ENCODE results near the gene LNPEP.

DNA sequence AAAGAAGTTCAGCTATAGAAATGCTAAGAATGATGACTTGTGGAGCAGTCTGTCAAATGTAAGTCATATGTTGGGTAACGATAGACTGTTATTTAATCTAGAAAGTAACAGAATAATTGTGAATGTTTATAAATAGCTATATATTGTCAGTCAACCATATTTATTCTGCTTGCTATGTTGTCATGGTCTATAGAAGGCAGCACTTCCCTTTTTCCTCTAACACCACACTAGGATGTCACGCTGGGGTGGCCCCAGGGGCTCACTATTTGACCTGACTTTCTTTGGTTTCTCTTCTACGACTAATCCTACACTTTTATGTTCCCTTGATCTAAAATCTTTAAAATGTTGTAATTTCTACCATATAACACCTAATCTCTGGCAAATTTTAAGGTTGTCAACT, 39.1 kb upstream of the LNPEP start:
- TF ChIP-seq, protein P1, sequence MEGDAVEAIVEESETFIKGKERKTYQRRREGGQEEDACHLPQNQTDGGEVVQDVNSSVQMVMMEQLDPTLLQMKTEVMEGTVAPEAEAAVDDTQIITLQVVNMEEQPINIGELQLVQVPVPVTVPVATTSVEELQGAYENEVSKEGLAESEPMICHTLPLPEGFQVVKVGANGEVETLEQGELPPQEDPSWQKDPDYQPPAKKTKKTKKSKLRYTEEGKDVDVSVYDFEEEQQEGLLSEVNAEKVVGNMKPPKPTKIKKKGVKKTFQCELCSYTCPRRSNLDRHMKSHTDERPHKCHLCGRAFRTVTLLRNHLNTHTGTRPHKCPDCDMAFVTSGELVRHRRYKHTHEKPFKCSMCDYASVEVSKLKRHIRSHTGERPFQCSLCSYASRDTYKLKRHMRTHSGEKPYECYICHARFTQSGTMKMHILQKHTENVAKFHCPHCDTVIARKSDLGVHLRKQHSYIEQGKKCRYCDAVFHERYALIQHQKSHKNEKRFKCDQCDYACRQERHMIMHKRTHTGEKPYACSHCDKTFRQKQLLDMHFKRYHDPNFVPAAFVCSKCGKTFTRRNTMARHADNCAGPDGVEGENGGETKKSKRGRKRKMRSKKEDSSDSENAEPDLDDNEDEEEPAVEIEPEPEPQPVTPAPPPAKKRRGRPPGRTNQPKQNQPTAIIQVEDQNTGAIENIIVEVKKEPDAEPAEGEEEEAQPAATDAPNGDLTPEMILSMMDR (IDR thresholded peaks at IDR 0.05): no peak
- TF ChIP-seq, protein P2, sequence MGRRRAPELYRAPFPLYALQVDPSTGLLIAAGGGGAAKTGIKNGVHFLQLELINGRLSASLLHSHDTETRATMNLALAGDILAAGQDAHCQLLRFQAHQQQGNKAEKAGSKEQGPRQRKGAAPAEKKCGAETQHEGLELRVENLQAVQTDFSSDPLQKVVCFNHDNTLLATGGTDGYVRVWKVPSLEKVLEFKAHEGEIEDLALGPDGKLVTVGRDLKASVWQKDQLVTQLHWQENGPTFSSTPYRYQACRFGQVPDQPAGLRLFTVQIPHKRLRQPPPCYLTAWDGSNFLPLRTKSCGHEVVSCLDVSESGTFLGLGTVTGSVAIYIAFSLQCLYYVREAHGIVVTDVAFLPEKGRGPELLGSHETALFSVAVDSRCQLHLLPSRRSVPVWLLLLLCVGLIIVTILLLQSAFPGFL (CRISPR knock-in tag; IDR thresholded peaks at IDR 0.05; ENCODE audit: borderline replicate concordance): no peak
- TF ChIP-seq ESRRA (CRISPR knock-in tag; IDR thresholded peaks at IDR 0.05; ENCODE audit: borderline replicate concordance) (no peak), RELA (CRISPR knock-in tag; IDR thresholded peaks at IDR 0.05; ENCODE audit: borderline replicate concordance) (no peak), SMAD4 (CRISPR knock-in tag; IDR thresholded peaks at IDR 0.05) (no peak), ATF1 (CRISPR knock-in tag; IDR thresholded peaks at IDR 0.05) (no peak), GABPB1 (CRISPR knock-in tag; IDR thresholded peaks at IDR 0.05) (no peak), TEAD4 (CRISPR knock-in tag; IDR thresholded peaks at IDR 0.05) (no peak)
- TF ChIP-seq, protein P3, sequence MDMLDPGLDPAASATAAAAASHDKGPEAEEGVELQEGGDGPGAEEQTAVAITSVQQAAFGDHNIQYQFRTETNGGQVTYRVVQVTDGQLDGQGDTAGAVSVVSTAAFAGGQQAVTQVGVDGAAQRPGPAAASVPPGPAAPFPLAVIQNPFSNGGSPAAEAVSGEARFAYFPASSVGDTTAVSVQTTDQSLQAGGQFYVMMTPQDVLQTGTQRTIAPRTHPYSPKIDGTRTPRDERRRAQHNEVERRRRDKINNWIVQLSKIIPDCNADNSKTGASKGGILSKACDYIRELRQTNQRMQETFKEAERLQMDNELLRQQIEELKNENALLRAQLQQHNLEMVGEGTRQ (CRISPR knock-in tag; IDR thresholded peaks at IDR 0.05): no peak
- TF ChIP-seq, protein P4, sequence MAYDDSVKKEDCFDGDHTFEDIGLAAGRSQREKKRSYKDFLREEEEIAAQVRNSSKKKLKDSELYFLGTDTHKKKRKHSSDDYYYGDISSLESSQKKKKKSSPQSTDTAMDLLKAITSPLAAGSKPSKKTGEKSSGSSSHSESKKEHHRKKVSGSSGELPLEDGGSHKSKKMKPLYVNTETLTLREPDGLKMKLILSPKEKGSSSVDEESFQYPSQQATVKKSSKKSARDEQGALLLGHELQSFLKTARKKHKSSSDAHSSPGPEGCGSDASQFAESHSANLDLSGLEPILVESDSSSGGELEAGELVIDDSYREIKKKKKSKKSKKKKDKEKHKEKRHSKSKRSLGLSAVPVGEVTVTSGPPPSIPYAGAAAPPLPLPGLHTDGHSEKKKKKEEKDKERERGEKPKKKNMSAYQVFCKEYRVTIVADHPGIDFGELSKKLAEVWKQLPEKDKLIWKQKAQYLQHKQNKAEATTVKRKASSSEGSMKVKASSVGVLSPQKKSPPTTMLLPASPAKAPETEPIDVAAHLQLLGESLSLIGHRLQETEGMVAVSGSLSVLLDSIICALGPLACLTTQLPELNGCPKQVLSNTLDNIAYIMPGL (CRISPR knock-in tag; IDR thresholded peaks at IDR 0.05): no peak
- TF ChIP-seq, protein P5, sequence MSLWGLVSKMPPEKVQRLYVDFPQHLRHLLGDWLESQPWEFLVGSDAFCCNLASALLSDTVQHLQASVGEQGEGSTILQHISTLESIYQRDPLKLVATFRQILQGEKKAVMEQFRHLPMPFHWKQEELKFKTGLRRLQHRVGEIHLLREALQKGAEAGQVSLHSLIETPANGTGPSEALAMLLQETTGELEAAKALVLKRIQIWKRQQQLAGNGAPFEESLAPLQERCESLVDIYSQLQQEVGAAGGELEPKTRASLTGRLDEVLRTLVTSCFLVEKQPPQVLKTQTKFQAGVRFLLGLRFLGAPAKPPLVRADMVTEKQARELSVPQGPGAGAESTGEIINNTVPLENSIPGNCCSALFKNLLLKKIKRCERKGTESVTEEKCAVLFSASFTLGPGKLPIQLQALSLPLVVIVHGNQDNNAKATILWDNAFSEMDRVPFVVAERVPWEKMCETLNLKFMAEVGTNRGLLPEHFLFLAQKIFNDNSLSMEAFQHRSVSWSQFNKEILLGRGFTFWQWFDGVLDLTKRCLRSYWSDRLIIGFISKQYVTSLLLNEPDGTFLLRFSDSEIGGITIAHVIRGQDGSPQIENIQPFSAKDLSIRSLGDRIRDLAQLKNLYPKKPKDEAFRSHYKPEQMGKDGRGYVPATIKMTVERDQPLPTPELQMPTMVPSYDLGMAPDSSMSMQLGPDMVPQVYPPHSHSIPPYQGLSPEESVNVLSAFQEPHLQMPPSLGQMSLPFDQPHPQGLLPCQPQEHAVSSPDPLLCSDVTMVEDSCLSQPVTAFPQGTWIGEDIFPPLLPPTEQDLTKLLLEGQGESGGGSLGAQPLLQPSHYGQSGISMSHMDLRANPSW (CRISPR knock-in tag; conservative IDR thresholded peaks at IDR 0.05; ENCODE audit: low read depth): no peak
- TF ChIP-seq, protein P6, sequence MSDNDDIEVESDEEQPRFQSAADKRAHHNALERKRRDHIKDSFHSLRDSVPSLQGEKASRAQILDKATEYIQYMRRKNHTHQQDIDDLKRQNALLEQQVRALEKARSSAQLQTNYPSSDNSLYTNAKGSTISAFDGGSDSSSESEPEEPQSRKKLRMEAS (CRISPR knock-in tag; IDR thresholded peaks at IDR 0.05): no peak

All from WTC11 (cell line).